Measurements from ENCODE around the gene MROH2A.

DNA sequence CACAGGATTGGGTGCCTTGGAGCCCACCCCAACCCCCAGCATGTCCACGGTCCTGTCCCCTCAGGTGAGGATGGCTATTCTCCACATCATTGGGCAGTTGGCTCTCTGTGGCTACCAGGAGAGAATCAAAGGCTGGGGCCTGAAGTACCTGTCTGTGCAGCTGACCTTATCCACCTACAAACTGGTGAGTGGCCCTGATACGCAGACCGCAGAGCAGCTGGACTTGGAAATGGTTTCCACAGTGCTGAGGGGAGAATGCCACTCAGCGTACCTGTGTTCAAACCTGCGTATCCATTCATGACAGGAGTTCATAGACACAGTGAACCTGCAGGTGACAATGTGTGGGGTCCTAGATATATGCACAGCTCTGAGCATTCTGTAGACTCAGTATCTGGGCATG, 21.6 kb downstream of the MROH2A start:
- TF ChIP-seq POLR2A (IDR thresholded peaks at IDR 0.05; ENCODE audit: low read depth, low read length) (no peak), TAF1 (IDR thresholded peaks at IDR 0.05; ENCODE audit: borderline replicate concordance, low read depth, low read length) (no peak), POLR2AphosphoS5 (IDR thresholded peaks at IDR 0.05; ENCODE audit: low read depth, low read length) (no peak)
